HG03159 (cell line): Measurements from ENCODE around the gene C19orf73.
"Not testable (repeated sequence)": the region's sequence is repeated elsewhere in the genome, so short reads cannot be mapped to it uniquely, and the experiment has no call there.

Experiments
- ATAC-seq: cut with Tn5 transposase; IDR thresholded peaks from one replicate; pipeline ENCODE4 v1.9.1; 2021; ENCODE audit warnings: mild to moderate bottlenecking, moderate library complexity; ENCODE audit not compliant: unreplicated experiment

C19orf73 gene

GRCh38 chr19:49103331-49104085 is 15.4 kb downstream of the C19orf73 start:
- no peak for ATAC-seq

- ATAC-seq = no peak
These were observed 16.6 kb downstream of the C19orf73 start for GRCh38 chr19:49102303-49102702.

DNA sequence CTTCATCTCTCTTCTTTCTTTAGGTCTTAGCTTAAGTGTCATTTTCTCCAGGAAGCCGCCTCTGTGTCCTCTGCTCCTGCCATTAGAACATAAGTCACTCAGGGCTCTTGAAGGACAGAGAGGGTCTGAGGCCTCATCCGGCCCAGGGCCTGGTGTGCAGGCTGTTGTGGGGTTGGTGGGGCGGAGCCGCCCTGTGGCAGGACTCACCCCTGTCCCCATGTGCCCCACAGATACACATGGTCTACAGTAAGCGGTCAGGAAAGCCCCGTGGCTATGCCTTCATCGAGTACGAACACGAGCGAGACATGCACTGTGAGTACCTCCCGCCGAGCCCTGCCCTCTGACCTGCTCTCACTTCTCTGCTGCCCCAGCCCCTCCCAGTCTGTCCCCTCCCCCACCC is 17.8 kb downstream of the C19orf73 start:
- ATAC-seq = no peak

DNA sequence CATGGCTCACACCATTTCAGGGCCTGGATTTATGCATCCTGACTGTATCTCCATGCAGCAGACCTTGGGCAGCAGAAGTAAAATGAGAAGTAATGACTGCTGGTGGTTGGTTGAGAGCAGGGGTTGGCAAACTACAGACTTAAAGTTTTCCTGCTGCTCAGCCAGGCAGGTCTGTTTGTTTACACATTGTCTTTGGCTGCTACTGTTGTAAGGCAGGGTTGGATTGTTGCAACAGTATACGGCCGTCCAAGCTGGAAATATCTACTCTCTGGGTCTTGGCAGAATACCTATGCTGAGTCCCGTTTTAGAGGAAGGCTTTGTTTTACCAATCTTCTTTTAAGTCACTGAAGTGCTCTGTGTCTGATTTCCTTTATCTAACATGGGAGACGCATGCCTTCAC is 20.1 kb downstream of the C19orf73 start:
- no peak for ATAC-seq

DNA sequence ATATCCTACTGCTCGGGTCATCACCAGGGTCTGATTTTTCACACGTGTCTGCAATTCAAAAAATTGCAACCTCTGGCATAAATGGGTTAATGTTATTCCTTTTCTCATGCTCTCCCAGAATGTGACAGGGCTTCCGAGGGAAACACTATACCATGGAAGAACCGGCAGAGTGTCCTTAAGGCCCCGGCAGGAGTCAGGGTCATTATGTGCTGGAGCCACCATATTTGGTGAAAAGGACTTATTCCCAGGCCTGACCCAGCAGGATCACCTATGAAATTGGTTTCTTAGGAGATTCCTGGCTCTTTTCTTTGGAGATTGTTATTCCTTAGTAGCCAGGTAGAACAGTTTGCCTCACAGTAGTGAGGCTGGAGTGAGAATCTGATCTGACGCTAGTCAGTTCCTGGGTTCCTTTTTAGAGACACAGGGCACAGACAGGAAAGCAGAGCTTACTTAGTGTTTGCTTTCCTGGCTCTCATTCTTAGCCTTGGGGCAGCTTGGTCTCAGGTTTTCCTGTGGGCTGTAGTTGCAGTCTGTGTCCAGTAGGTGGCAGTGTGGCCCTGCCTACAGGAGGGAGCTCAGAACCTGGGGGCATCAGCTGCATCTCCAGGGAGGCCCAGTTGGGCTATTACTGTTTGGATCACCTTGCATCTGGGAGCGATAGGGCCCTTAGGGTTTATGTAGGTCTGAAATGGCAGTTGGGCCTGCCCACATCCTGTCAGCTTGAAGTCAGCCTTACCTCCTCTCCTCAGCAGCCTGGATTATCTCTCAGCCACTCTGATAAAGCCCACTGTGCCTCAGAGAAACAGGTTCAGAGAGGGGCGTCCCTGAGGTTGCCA is 21.3 kb downstream of the C19orf73 start:
- no peak for ATAC-seq

- ATAC-seq = no peak
These were observed 24.1 kb downstream of the C19orf73 start for GRCh38 chr19:49094505-49095482.

GRCh38 chr19:49092686-49093085 is 26.3 kb downstream of the C19orf73 start:
- no peak for ATAC-seq

DNA sequence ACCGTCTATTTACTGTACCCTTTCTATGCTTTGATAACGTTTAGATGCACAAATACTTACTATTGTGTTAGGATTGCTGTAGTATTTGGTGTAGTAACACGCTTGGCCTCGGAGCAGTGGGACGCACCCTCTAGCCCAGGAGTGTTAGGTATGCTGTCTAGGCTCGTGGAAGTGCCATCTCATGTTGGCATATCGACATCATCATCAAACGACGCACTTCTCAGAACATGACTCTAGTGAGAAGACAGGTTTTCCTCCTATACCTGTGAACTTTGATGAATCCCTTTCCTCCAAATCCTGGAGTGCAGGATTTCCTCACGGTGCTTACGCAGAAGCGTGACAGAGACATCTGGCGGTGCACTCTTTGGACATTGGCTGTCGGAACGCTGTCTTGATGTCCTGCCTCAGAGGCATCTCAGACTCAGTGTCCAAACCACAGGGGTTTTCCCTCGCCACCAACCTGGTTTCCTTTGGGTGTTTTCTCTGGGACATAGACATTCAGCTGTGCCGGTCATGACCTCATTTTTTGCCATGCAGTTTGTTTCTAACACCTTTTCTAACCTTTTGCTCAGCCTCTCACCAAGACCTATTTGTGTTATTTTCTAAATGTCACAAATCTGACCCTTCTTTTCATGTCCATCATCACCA is 27.4 kb downstream of the C19orf73 start:
- no peak for ATAC-seq

- ATAC-seq = no peak
These were observed 32.6 kb downstream of the C19orf73 start for GRCh38 chr19:49086296-49086695.

GRCh38 chr19:49085868-49086232 is 33.1 kb downstream of the C19orf73 start:
- no peak for ATAC-seq

- peak; percentile 86 for ATAC-seq
These were observed 33.7 kb downstream of the C19orf73 start, which contains the start of gene SNRNP70 for GRCh38 chr19:49085020-49085867. SNRNP70 (plus strand) TSS chr19:49085451; CDS start chr19:49086415, 964 bp downstream.

GRCh38 chr19:49084206-49085019 is 34.5 kb downstream of the C19orf73 start:
- no peak for ATAC-seq

DNA sequence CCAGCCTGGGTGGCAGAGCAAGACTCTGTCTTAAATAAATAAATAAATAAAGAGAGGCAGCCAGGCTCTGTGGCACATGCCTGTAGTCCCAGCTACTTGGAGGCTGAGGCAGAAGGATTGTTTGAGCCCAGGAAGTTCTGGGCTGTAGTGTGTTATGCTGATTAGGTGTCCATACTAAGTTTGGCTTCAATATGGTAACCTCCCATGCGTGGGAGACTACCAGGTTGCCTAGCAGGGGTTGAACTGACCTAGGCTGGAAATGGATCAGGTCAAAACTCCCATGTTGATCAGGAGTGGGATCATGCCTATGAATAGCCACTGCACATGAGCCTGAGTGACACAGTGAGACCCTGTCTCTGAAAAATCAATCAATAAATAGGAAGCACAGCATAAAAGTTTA is 37.7 kb downstream of the C19orf73 start:
- no peak for ATAC-seq

DNA sequence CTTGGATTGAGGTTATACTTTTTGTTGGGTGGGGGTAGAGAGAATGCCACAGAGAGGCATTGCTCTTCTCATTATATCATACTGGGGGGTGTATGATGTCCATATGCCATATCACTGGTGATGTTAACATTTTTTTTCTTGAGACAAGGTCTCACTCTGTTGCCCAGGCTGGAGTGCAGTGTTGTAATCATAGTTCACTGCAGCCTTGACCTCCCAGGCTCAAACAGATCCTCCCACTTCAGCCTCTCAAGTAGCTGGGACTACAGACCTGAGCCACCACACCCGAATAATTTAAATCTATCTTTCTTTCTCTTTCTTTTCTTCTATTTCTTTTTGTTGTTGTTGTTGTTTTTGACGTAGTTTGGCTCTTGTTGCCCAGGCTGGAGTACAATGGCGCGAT is 38.6 kb downstream of the C19orf73 start:
- ATAC-seq = no peak

DNA sequence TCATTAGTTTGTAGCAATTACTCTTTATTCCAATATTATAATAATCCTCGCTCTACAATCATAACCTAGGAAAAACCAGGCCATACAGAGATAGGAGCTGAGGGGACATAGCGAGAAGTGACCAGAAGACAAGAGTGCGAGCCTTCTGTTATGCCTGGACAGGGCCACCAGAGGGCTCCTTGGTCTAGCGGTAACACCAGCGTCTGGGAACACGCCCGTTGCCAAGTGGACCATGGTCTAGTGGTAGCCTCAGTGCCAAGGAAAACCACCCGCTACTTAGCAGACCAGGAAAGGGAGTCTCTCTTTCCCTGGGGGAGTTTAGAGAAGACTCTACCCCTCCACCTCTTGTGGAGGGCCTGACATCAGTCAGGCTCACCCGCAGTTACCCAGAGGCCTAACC is 44.1 kb downstream of the C19orf73 start:
- ATAC-seq = not testable (repeated sequence)

DNA sequence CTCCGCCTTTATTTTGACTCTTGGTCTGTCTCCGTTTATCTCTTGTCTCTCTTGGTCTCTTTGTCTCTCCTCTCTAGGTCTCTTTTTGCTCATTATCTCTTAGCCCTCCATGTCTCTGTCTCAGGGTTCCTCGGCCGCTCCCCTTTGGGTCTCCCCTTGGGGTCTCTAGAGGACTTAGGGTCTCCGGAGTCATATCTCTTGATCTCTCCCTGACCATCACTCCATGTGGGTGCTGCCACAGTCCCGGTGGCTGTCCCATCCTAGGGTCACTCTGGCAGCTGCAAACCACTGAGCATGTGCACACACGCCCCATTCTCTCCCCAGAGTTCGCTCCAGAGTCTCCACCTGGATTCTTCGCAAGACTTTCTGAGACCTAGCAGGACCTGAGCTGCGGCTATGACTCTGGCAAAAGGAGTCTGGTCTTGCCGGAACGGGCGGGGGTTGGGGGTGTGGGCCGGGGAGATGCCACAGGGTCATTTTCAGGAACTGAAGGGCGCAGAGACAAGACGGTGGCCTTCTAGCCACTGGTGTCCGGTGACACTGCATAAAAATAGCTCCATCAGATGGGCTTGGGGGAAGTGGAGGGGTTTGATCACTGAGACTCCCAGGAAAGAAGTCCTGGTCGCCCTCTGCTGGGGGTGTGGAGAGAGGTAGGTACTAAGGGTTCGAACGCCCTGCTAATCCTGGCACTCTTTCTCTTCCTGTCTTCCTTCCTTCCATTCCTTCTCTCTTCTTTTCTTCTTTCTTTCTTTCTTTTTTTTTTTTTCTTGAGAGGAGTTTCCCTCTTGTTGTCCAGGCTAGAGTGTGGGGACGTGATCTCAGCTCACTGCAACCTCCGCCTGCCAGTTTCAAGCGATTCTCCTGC is 45.2 kb downstream of the C19orf73 start:
- no peak for ATAC-seq

DNA sequence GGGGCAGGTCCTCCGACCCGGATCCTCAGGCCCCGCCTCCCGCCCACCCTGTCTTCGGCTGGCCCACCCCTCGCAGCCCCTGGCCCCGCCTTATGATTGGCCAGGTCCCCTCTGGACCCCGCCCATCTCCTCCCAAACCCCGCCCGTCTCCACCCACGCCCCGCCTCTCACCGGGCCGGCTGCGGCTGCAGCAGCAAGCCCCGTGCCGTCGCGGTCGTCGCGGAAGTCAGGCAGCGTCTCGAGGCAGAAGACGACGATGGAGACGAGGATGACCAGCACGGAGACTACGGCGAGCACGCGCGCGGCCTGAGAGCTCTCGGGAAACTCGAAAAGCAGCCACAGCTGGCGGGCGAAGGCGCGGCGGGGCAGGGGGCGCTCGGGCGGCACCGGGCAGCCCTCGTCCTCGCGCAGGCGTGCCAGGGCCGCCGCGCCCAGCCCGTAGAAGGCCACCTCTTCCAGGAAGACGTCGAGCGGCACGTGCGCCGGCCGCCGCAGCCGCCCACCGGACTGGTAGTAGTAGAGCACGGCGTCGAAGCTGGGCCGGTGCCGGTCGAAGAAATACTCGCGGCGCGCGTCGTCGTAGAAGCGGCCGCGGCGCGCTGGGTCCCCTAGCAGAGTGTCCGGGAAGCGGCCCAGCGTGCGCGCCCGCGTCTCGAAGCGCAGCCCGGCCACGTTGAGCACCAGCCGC is 46.9 kb downstream of the C19orf73 start:
- ATAC-seq = no peak
